Progenitor cell of endocrine pancreas (in vitro differentiated cells): ENCODE data around the gene COP1. TPM values are rescaled to one million over a fixed set of nuclear protein-coding genes. Genes with fewer than 3 reads are reported as not detected.

Source experiments
- DNase-seq: peaks from one replicate; pipeline ENCODE4 v3.0.0; 2021; ENCODE audit warnings: low spot score; ENCODE audit not compliant: unreplicated experiment
- H3K27ac Mint-ChIP-seq: 2 replicates; pipeline ENCODE4 v1.8.0; 2021; ENCODE audit warnings: mild to moderate bottlenecking, moderate library complexity, mixed read lengths
- H3K27me3 Mint-ChIP-seq: 2 replicates; pipeline ENCODE4 v1.8.0; 2021; ENCODE audit warnings: mixed read lengths
- H3K36me3 Mint-ChIP-seq: 2 replicates; pipeline ENCODE4 v1.8.0; 2022; ENCODE audit warnings: mixed read lengths; ENCODE audit not compliant: insufficient read depth
- H3K4me1 Mint-ChIP-seq: 2 replicates; pipeline ENCODE4 v1.8.0; 2021; ENCODE audit warnings: low read depth, mixed read lengths
- H3K4me3 Mint-ChIP-seq: 2 replicates; pipeline ENCODE4 v1.8.0; 2021; ENCODE audit warnings: low read depth, mild to moderate bottlenecking, moderate library complexity, mixed read lengths
- H3K9me3 Mint-ChIP-seq: 2 replicates; pipeline ENCODE4 v1.8.0; 2021; ENCODE audit warnings: low read depth, mixed read lengths
- CTCF ChIP-seq: fragments of 200-600 bp; sonication (generic); IDR thresholded peaks from one replicate; pipeline ENCODE4 v1.5.0; 2021; ENCODE audit warnings: antibody characterized with exemption, mild to moderate bottlenecking; ENCODE audit not compliant: unreplicated experiment
- total RNA-seq: library from RNA; stranded (reverse); gene quantifications from 2 replicates; pipeline ENCODE4 v1.2.1, GENCODE V29; 2021

COP1 gene
- total RNA-seq, 1 donor from 2014 or later = 58.1 TPM

GRCh38 chr1:176066709-176067108, 140.4 kb downstream of the COP1 start:
- H3K36me3 Mint-ChIP-seq = peaks cover 11% of the 10 kb centered on the region
- no peak for TF ChIP-seq CTCF
- no peaks in the 10 kb centered on the region for H3K4me1 Mint-ChIP-seq
- H3K9me3 Mint-ChIP-seq = no peaks in the 10 kb centered on the region
- no peak for DNase-seq
- H3K4me3 Mint-ChIP-seq = no peak overlapping the region
- no peaks in the 10 kb centered on the region for H3K27me3 Mint-ChIP-seq
- H3K27ac Mint-ChIP-seq = no peak overlapping the region

GRCh38 chr1:176058686-176059085, 148.4 kb downstream of the COP1 start:
- Mint-ChIP-seq H3K27ac (peak overlapping the region; percentile 91), H3K9me3 (no peaks in the 10 kb centered on the region), H3K27me3 (no peaks in the 10 kb centered on the region), H3K4me1 (peaks cover 29% of the 10 kb centered on the region), H3K4me3 (no peak overlapping the region), H3K36me3 (peaks cover 7% of the 10 kb centered on the region)
- TF ChIP-seq CTCF = no peak
- no peak for DNase-seq

- TF ChIP-seq CTCF = no peak
- H3K9me3 Mint-ChIP-seq = no peaks in the 10 kb centered on the region
- H3K4me1 Mint-ChIP-seq = peaks cover 29% of the 10 kb centered on the region
- DNase-seq = no peak
- H3K4me3 Mint-ChIP-seq = no peak overlapping the region
- H3K27me3 Mint-ChIP-seq = no peaks in the 10 kb centered on the region
- H3K36me3 Mint-ChIP-seq = peaks cover 5% of the 10 kb centered on the region
- no peak overlapping the region for H3K27ac Mint-ChIP-seq
Observed at GRCh38 chr1:176056312-176056711, 150.8 kb downstream of the COP1 start.

GRCh38 chr1:176055398-176055797, 151.7 kb downstream of the COP1 start:
- DNase-seq = no peak
- no peak for TF ChIP-seq CTCF
- Mint-ChIP-seq H3K27me3 (no peaks in the 10 kb centered on the region), H3K4me3 (no peak overlapping the region), H3K36me3 (peaks cover 5% of the 10 kb centered on the region), H3K9me3 (no peaks in the 10 kb centered on the region), H3K4me1 (peaks cover 29% of the 10 kb centered on the region), H3K27ac (no peak overlapping the region)

- DNase-seq = no peak
- peaks cover 2% of the 10 kb centered on the region for H3K36me3 Mint-ChIP-seq
- peaks cover 23% of the 10 kb centered on the region for H3K4me1 Mint-ChIP-seq
- no peak overlapping the region for H3K4me3 Mint-ChIP-seq
- no peak overlapping the region for H3K27ac Mint-ChIP-seq
- H3K27me3 Mint-ChIP-seq = no peaks in the 10 kb centered on the region
- no peak for TF ChIP-seq CTCF
- no peaks in the 10 kb centered on the region for H3K9me3 Mint-ChIP-seq
Observed at GRCh38 chr1:176051902-176052518, 155.1 kb downstream of the COP1 start.
